DND-41 (cell line): ENCODE results near the gene TMEM14C.

Source experiments
- EZH2 ChIP-seq: IDR thresholded peaks from 3 replicates; pipeline ENCODE4 v1.6.1; 2012; ENCODE audit warnings: borderline replicate concordance, low read depth, mild to moderate bottlenecking, moderate library complexity, low read length, inconsistent platforms; ENCODE audit not compliant: severe bottlenecking
- TF ChIP-seq, protein P1 (sequence below): IDR thresholded peaks from 2 replicates; pipeline ENCODE4 v1.5.1; 2012; ENCODE audit warnings: borderline replicate concordance, low read length, moderate library complexity, mild to moderate bottlenecking; ENCODE audit not compliant: poor library complexity, severe bottlenecking; ENCODE audit errors: extremely low read depth

DNA sequence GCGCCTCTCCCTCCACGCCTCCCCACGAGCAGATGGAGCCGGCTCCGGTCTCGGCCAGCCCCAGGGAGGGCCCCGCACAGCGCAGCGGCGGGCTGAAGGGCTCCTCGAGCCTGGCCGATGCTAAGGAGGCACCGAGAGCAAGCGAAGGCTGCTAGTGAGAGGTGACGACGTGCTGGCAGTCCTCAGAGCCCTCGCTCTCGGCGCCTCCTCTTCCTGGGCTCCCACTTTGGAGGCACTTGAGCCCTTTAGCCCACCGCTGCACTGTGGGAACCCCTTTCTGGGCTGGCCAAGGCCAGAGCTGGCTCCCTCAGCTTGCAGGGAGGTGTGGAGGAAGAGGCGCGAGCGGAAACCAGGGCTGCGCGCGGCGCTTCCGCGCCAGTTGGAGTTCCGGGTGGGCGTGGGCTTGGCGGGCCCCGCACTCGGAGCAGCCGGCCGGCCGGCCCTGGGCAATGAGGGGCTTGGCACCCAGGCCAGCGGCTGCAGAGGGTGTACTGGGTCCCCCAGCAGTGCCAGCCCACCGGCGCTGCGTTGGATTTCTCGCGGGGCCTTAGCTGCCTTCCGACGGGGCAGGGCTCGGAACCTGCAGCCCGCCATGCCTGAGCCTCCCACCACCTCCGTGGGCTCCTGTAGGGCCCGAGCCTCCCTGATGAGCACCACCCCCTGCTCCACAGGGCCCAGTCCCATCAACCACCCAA, 2.5 kb upstream of the TMEM14C start:
- TF ChIP-seq, protein P1, sequence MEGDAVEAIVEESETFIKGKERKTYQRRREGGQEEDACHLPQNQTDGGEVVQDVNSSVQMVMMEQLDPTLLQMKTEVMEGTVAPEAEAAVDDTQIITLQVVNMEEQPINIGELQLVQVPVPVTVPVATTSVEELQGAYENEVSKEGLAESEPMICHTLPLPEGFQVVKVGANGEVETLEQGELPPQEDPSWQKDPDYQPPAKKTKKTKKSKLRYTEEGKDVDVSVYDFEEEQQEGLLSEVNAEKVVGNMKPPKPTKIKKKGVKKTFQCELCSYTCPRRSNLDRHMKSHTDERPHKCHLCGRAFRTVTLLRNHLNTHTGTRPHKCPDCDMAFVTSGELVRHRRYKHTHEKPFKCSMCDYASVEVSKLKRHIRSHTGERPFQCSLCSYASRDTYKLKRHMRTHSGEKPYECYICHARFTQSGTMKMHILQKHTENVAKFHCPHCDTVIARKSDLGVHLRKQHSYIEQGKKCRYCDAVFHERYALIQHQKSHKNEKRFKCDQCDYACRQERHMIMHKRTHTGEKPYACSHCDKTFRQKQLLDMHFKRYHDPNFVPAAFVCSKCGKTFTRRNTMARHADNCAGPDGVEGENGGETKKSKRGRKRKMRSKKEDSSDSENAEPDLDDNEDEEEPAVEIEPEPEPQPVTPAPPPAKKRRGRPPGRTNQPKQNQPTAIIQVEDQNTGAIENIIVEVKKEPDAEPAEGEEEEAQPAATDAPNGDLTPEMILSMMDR: no peak
- no peak for TF ChIP-seq EZH2
